ENCODE results near the gene LAMA4. TPM values are rescaled to one million over a fixed set of nuclear protein-coding genes. Genes with fewer than 3 reads are reported as not detected.

LAMA4 gene
- total and polyA plus RNA-seq, 4 experiments from 2014 or later, result not detected

GRCh38 chr6:112153926-112154607, 100.3 kb downstream of the LAMA4 start:
- POLR2A ChIA-PET (ENCODE audit: partially characterized antibody), result no interaction called here
- peaks cover 0 to 1% (median 0%) of the 10 kb centered on the region in 8 donors for H3K9me3 Mint-ChIP-seq
- H3K27me3 ChIP-seq (ENCODE audit: insufficient read depth, low read length), result no peaks in the 10 kb centered on the region
- DNase-seq, result no peak
- H3K27ac ChIP-seq (ENCODE audit: low read depth, low read length), result no peak overlapping the region
- CTCF ChIA-PET (ENCODE audit: partially characterized antibody), result interaction anchor here (1.1 kb wide), 1 partner anchor 9 kb away, joined by 6 read pairs; no protein-coding TSS in a partner anchor
- no peak overlapping the region for H3K4me3 Mint-ChIP-seq
- no peaks in the 10 kb centered on the region for H3K9me3 ChIP-seq (ENCODE audit: control insufficient read depth in 1 of 2, low read length in 2 of 2)
- intact Hi-C loops (cut with micrococcal nuclease), result no loop called here
- no peak overlapping the region for H3K4me3 ChIP-seq (ENCODE audit: low read length in 2 of 2)
- H3K4me1 ChIP-seq (ENCODE audit: insufficient read depth, low read length), result no peaks in the 10 kb centered on the region
- no peaks in the 10 kb centered on the region for H3K36me3 Mint-ChIP-seq
- no peaks in the 10 kb centered on the region for H3K36me3 ChIP-seq (ENCODE audit: insufficient read depth, low read length)
- no peak overlapping the region for H3K27ac Mint-ChIP-seq
- peaks cover 0 to 5% (median 0%) of the 10 kb centered on the region in 4 donors for H3K4me1 Mint-ChIP-seq
- H3K27me3 Mint-ChIP-seq, result peaks cover 9 to 13% of the 10 kb centered on the region in 2 donors

- Histone ChIP-seq H3K4me3 (ENCODE audit: low read length in 2 of 2) (no peak overlapping the region), H3K9me3 (ENCODE audit: control insufficient read depth in 1 of 2, low read length in 2 of 2) (no peaks in the 10 kb centered on the region), H3K27ac (ENCODE audit: low read depth, low read length) (no peak overlapping the region), H3K36me3 (ENCODE audit: insufficient read depth, low read length) (no peaks in the 10 kb centered on the region), H3K27me3 (ENCODE audit: insufficient read depth, low read length) (no peaks in the 10 kb centered on the region), H3K4me1 (ENCODE audit: insufficient read depth, low read length) (no peaks in the 10 kb centered on the region)
- Mint-ChIP-seq H3K27ac (no peak overlapping the region), H3K4me3 (no peak overlapping the region), H3K9me3 (no peaks in the 10 kb centered on the region), H3K4me1 (no peaks in the 10 kb centered on the region), H3K36me3 (no peaks in the 10 kb centered on the region), H3K27me3 (peaks cover 9 to 10% of the 10 kb centered on the region in 2 donors)
- ChIA-PET CTCF (ENCODE audit: partially characterized antibody) (interaction anchor here (3.1 kb wide), 1 partner anchor 12 kb away, joined by 16 read pairs; no protein-coding TSS in a partner anchor), POLR2A (ENCODE audit: partially characterized antibody) (no interaction called here)
- no peak for DNase-seq
- intact Hi-C loops (cut with micrococcal nuclease), result no loop called here
Observed at GRCh38 chr6:112150363-112150762, 104.0 kb downstream of the LAMA4 start.

GRCh38 chr6:112149719-112150263, 104.6 kb downstream of the LAMA4 start:
- H3K36me3 Mint-ChIP-seq, result no peaks in the 10 kb centered on the region
- Histone ChIP-seq H3K36me3 (ENCODE audit: insufficient read depth, low read length) (no peaks in the 10 kb centered on the region), H3K27me3 (ENCODE audit: insufficient read depth, low read length) (no peaks in the 10 kb centered on the region), H3K27ac (ENCODE audit: low read depth, low read length) (no peak overlapping the region), H3K9me3 (ENCODE audit: control insufficient read depth in 1 of 2, low read length in 2 of 2) (no peaks in the 10 kb centered on the region), H3K4me3 (ENCODE audit: low read length in 2 of 2) (no peak overlapping the region), H3K4me1 (ENCODE audit: insufficient read depth, low read length) (no peaks in the 10 kb centered on the region)
- no peaks in the 10 kb centered on the region for H3K9me3 Mint-ChIP-seq
- H3K4me1 Mint-ChIP-seq, result no peaks in the 10 kb centered on the region
- H3K4me3 Mint-ChIP-seq, result no peak overlapping the region
- H3K27me3 Mint-ChIP-seq, result peaks cover 9 to 10% of the 10 kb centered on the region in 2 donors
- POLR2A ChIA-PET (ENCODE audit: partially characterized antibody), result no interaction called here
- intact Hi-C loops (cut with micrococcal nuclease), result no loop called here
- CTCF ChIA-PET (ENCODE audit: partially characterized antibody), result interaction anchor here (3.1 kb wide), 1 partner anchor 12 kb away, joined by 16 read pairs; no protein-coding TSS in a partner anchor
- no peak overlapping the region for H3K27ac Mint-ChIP-seq
- DNase-seq, result no peak

- CTCF ChIA-PET (ENCODE audit: partially characterized antibody), result interaction anchor here (3.1 kb wide), 1 partner anchor 13 kb away, joined by 16 read pairs; no protein-coding TSS in a partner anchor
- peaks cover 0 to under 1% (median 0%) of the 10 kb centered on the region in 4 donors for H3K4me1 Mint-ChIP-seq
- POLR2A ChIA-PET (ENCODE audit: partially characterized antibody), result no interaction called here
- H3K27ac Mint-ChIP-seq, result no peak overlapping the region
- peaks cover 9 to 10% of the 10 kb centered on the region in 2 donors for H3K27me3 Mint-ChIP-seq
- Histone ChIP-seq H3K9me3 (ENCODE audit: control insufficient read depth in 1 of 2, low read length in 2 of 2) (no peaks in the 10 kb centered on the region), H3K27ac (ENCODE audit: low read depth, low read length) (no peak overlapping the region), H3K4me3 (ENCODE audit: low read length in 2 of 2) (no peak overlapping the region), H3K27me3 (ENCODE audit: insufficient read depth, low read length) (no peaks in the 10 kb centered on the region), H3K36me3 (ENCODE audit: insufficient read depth, low read length) (no peaks in the 10 kb centered on the region), H3K4me1 (ENCODE audit: insufficient read depth, low read length) (no peaks in the 10 kb centered on the region)
- H3K4me3 Mint-ChIP-seq, result no peak overlapping the region
- no peaks in the 10 kb centered on the region for H3K36me3 Mint-ChIP-seq
- no peak for DNase-seq
- intact Hi-C loops (cut with micrococcal nuclease), result no loop called here
- H3K9me3 Mint-ChIP-seq, result no peaks in the 10 kb centered on the region
Observed at GRCh38 chr6:112149236-112149635, 105.1 kb downstream of the LAMA4 start.

GRCh38 chr6:112148103-112148502, 106.3 kb downstream of the LAMA4 start:
- ChIA-PET POLR2A (ENCODE audit: partially characterized antibody) (no interaction called here), CTCF (ENCODE audit: partially characterized antibody) (interaction anchor here (1.4 kb wide), 1 partner anchor 15 kb away, joined by 4 read pairs; no protein-coding TSS in a partner anchor)
- Mint-ChIP-seq H3K4me3 (no peak overlapping the region), H3K36me3 (no peaks in the 10 kb centered on the region), H3K27me3 (peaks cover 9 to 10% of the 10 kb centered on the region in 2 donors), H3K27ac (no peak overlapping the region), H3K4me1 (peaks cover 0 to 5% (median under 1%) of the 10 kb centered on the region in 4 donors), H3K9me3 (no peaks in the 10 kb centered on the region)
- no peaks in the 10 kb centered on the region for H3K9me3 ChIP-seq (ENCODE audit: control insufficient read depth in 1 of 2, low read length in 2 of 2)
- no peak overlapping the region for H3K27ac ChIP-seq (ENCODE audit: low read depth, low read length)
- H3K4me3 ChIP-seq (ENCODE audit: low read length in 2 of 2), result no peak overlapping the region
- intact Hi-C loops (cut with micrococcal nuclease), result no loop called here
- H3K36me3 ChIP-seq (ENCODE audit: insufficient read depth, low read length), result no peaks in the 10 kb centered on the region
- no peak for DNase-seq
- H3K4me1 ChIP-seq (ENCODE audit: insufficient read depth, low read length), result no peaks in the 10 kb centered on the region
- no peaks in the 10 kb centered on the region for H3K27me3 ChIP-seq (ENCODE audit: insufficient read depth, low read length)

GRCh38 chr6:112145080-112145573, 109.2 kb downstream of the LAMA4 start:
- Histone ChIP-seq H3K4me3 (ENCODE audit: low read length in 2 of 2) (no peak overlapping the region), H3K9me3 (ENCODE audit: control insufficient read depth in 1 of 2, low read length in 2 of 2) (no peaks in the 10 kb centered on the region), H3K27me3 (ENCODE audit: insufficient read depth, low read length) (no peaks in the 10 kb centered on the region), H3K4me1 (ENCODE audit: insufficient read depth, low read length) (no peaks in the 10 kb centered on the region), H3K27ac (ENCODE audit: low read depth, low read length) (no peak overlapping the region), H3K36me3 (ENCODE audit: insufficient read depth, low read length) (no peaks in the 10 kb centered on the region)
- Mint-ChIP-seq H3K4me1 (peaks cover 0 to 5% (median under 1%) of the 10 kb centered on the region in 4 donors), H3K27ac (no peak overlapping the region), H3K36me3 (no peaks in the 10 kb centered on the region), H3K9me3 (no peaks in the 10 kb centered on the region), H3K4me3 (no peak overlapping the region), H3K27me3 (peaks cover 7 to 11% of the 10 kb centered on the region in 2 donors)
- ChIA-PET CTCF (ENCODE audit: partially characterized antibody) (no interaction called here), POLR2A (ENCODE audit: partially characterized antibody) (no interaction called here)
- intact Hi-C loops (cut with micrococcal nuclease), result no loop called here
- DNase-seq, result no peak

- Histone ChIP-seq H3K27me3 (ENCODE audit: insufficient read depth, low read length) (no peaks in the 10 kb centered on the region), H3K9me3 (ENCODE audit: control insufficient read depth in 1 of 2, low read length in 2 of 2) (no peaks in the 10 kb centered on the region), H3K36me3 (ENCODE audit: insufficient read depth, low read length) (no peaks in the 10 kb centered on the region), H3K4me1 (ENCODE audit: insufficient read depth, low read length) (no peaks in the 10 kb centered on the region), H3K4me3 (ENCODE audit: low read length in 2 of 2) (no peak overlapping the region), H3K27ac (ENCODE audit: low read depth, low read length) (no peak overlapping the region)
- Mint-ChIP-seq H3K27ac (no peak overlapping the region), H3K9me3 (no peaks in the 10 kb centered on the region), H3K4me3 (peak overlapping the region in 3 of 8 donors; percentile 9 to 73 (median 44)), H3K36me3 (no peaks in the 10 kb centered on the region), H3K4me1 (peaks cover 0 to 5% (median under 1%) of the 10 kb centered on the region in 4 donors), H3K27me3 (peaks cover 8 to 11% of the 10 kb centered on the region in 2 donors)
- CTCF ChIA-PET (ENCODE audit: partially characterized antibody), result no interaction called here
- POLR2A ChIA-PET (ENCODE audit: partially characterized antibody), result no interaction called here
- intact Hi-C loops (cut with micrococcal nuclease), result no loop called here
- DNase-seq, result no peak
Observed at GRCh38 chr6:112144145-112144926, 110.0 kb downstream of the LAMA4 start.
